Cardiac ventricle fibroblast (primary cell): ENCODE measurements around the gene FAM83B. TPM values are rescaled to one million over a fixed set of nuclear protein-coding genes. Genes with fewer than 3 reads are reported as not detected.

Source experiments
- total RNA-seq: library from RNA; depleted of rRNA; stranded (reverse); fragments of >200 nt; gene quantifications from 2 replicates; pipeline ENCODE4 v1.2.3, GENCODE V29; 2015

Gene FAM83B, protein sequence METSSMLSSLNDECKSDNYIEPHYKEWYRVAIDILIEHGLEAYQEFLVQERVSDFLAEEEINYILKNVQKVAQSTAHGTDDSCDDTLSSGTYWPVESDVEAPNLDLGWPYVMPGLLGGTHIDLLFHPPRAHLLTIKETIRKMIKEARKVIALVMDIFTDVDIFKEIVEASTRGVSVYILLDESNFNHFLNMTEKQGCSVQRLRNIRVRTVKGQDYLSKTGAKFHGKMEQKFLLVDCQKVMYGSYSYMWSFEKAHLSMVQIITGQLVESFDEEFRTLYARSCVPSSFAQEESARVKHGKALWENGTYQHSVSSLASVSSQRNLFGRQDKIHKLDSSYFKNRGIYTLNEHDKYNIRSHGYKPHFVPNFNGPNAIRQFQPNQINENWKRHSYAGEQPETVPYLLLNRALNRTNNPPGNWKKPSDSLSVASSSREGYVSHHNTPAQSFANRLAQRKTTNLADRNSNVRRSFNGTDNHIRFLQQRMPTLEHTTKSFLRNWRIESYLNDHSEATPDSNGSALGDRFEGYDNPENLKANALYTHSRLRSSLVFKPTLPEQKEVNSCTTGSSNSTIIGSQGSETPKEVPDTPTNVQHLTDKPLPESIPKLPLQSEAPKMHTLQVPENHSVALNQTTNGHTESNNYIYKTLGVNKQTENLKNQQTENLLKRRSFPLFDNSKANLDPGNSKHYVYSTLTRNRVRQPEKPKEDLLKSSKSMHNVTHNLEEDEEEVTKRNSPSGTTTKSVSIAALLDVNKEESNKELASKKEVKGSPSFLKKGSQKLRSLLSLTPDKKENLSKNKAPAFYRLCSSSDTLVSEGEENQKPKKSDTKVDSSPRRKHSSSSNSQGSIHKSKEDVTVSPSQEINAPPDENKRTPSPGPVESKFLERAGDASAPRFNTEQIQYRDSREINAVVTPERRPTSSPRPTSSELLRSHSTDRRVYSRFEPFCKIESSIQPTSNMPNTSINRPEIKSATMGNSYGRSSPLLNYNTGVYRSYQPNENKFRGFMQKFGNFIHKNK
- not detected in 2 replicates for total RNA-seq

DNA sequence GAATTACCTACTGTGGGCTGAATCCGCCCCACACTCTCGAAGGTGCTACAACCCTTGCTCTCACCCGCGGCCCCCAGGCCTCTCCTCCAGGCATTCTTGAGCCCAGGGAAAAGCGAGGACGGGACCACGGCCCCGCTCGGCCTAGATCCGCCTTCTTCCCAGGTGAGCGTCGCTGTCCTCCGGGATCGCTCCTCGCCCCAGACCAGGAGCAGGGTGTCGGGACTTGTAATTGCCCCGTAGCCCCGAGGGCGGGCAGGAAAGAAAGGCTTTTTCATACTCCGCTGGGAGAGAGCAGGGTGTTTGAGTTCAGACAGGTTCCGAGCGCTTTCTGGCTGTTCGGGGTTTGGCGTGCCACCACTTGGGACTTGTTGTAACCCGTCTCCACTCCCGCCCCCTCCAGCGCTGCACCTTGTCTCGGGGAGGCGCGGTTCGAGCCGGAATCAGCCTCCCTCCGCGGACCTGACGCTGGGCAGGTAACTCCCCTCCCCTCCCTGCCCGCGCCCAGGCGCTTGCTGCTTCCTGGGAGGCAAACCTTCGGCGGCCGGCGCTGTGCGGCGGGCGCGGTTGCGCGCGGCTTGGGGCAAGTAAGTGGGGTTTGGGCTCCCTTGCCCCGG lies at the start of gene FAM83B:
FAM83B (plus strand) TSS at position 529 of the 614 bp plus-strand sequence. CDS start 23,476 bp downstream, outside the sequence.

